EL (cell line): Measurements from ENCODE around the gene FRMD8.
A peak's percentile ranks its signal among the peaks of the same experiment; 100 is the strongest.
"Not testable (repeated sequence)": the region's sequence is repeated elsewhere in the genome, so short reads cannot be mapped to it uniquely, and the experiment has no call there.

Experiments
- DNase-seq: peaks from one replicate; pipeline ENCODE4 v3.0.0-alpha.2; 2016

The FRMD8 gene

DNA sequence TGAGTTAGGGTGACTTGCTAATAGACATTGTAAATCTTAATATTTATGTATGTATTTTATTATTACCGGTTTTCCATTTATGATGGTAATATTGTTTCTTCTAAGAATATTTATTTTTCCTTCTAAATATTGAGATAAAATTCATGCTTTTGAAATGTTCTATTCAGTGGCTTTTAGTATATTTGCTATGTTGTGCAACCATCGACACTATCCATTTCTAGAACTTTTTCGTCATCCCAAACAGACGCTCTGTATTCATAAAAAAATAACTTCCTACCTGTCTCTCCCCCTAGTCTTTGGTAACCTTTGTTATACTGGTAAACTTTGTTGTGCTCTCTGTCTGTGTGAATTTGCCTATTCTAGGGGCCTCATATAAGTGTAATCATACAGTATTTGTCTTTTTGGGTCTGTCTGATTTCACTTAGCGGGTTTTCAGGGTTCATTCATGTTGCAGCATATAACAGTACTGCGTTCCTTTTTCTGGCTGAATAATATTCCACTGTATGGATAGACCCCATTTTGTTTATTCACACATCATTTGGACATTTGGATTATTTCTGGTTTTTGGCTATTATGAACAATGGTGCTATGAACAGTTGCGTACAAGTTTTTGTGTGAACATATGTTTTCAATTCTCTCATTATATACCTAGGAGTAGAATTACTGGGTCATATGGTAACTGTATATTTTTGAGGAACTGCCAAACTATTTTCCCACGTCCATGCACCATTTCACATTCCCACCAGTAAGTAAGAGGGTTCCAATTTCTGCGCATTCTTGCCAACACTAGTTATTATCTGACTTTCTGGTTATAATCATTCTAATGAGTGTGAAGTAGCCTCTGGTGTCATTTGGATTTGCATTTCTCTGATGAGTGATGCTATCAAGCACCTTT is 52.1 kb downstream of the FRMD8 start:
- peak; percentile 5 for DNase-seq

DNA sequence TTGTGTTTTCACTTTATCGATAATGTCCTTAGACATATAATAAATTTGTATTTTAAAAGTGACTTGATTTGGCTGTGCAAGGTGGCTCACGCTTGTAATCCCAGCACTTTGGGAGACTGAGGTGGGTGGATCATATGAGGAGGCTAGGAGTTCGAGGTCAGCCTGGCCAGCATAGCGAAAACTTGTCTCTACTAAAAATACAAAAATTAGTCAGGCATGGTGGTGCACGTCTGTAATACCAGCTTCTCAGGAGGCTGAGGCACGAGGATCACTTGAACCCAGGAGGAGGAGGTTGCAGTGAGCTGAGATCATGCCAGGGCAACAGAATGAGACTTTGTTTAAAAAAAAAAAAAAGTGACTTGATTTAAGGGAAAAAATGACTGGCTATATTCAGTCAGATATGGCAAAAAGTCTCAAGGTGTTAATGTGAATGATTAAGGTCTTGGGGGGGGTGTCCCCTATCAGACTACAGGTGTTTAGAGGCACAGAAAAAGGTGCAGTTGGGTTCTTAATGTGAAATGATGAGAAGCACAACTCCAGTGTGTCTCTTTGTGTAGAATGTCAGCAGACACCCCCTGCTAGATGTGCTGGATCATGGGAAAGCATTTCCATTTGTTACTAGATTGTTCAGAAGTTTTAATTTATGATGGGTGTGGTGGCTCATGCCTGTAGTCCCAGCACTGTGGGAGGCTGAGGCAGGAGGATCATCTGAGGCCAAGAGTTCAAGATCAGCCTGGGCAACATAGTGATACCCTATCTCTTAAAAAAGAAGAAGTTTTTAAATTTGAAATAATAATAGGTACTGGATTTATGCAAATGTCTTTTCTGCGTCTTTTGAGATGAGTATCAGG is 53.1 kb downstream of the FRMD8 start:
- DNase-seq, result peak; percentile 10

DNA sequence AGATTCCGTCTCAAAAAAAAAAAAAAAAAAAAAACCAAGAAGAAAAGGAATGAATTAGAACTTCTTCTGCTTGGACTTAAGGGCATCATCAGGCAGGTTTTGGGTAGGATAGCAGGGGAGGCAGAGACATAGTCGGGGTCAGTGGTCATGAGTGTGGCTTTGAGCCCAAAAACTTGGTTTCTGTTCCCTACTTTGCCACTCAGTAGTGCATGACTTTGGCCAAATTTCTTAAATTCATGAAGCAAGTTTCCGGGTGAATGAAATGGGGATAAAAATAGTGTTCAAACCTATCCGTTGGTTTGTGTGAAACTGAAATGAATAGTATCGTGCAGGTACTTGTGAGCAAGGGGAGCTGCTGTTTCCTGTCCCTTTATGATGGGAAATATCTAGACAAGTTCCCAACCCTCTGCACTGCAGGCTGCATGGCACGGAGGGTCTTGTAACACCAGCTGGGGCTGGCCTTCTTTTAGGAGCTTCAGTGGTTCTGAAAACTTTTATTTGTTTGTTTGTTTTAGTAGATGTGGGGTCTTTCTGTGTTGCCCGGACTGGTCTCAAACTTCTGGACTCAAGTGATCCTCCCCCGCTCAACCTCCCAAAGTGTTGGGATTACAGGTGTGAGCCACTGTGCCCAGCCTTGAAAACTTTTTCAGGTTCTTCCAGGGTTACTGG is 54.5 kb downstream of the FRMD8 start:
- DNase-seq, result peak; percentile 18

DNA sequence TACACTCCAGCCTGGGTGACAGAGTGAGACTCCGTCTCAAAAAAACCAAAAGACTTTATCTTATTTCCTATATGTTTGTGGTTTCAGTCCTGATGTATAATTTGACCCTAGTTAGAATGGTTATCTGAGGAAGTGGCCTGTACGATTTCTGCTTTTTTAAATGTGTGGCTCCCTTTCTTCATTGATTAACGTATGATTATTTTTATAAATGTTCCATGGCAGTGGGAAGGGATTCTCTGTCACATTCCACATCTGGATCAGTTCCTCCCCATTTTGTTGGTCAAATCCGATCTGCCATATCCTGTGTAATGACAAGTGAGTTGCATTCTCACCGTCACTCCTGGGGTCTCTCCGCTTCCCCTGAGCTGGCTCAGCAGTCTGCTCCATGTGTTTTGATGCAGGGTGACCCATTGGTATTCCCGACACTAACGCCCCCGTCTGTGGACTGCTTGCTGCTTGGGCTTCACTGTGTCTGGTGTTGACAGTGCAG is 56.5 kb downstream of the FRMD8 start:
- DNase-seq, result peak; percentile 11

DNA sequence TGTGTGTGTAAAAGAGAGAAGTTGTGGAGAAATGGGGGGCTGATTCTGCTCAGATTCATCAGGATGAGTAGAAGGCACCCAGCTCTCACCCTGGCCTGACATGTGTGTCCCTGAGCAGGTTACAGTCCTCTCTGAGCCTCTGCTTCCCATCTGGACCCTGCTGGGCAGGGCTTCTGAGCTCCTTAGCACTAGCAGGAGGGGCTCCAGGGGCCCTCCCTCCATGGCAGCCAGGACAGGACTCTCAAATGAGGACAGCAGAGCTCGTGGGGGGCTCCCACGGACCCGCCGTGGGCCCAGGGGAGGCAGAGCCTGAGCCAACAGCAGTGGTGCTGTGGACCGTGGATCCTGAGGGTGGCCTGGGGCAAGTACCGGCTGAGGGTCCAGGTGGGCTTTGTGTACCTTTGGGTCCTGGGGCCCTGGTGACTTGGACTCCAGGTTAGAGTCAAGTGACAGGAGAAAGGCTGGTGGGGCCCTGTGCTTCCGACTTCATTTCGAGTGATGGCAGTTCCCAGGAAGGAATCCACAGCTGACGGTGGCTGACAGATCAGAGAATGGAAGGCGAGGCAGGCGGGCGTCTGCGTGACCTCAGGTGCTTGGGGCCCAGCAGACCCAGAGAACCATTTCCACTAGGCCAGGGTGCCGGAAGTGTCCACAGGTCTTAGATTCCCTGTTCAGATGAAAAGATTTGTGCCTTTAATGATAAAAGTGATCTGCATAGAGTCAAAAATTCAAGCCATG is 58.0 kb downstream of the FRMD8 start:
- DNase-seq, result peak; percentile 29

DNA sequence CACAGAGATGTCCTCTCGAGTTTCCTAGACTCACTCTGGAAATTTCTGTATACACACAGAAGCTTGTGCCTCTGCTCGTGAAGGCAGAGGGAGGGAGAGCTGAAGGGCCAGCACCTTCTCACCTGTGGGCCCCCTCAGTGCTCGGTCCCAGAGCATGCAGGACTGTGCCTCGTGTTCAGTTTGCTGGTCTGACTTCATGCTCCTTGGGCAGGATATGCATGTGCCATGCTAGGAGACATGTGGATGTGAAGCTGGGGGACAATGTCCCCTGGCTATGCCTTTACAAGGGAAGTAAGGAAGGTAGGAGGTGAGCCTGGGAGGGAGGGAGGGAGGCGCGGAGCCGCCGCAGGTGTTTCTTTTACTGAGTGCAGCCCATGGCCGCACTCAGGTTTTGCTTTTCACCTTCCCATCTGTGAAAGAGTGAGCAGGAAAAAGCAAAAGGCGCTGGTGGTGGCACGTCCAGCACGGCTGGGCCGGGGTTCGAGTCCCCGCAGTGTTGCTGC is 58.7 kb downstream of the FRMD8 start:
- DNase-seq, result peak; percentile 26

DNA sequence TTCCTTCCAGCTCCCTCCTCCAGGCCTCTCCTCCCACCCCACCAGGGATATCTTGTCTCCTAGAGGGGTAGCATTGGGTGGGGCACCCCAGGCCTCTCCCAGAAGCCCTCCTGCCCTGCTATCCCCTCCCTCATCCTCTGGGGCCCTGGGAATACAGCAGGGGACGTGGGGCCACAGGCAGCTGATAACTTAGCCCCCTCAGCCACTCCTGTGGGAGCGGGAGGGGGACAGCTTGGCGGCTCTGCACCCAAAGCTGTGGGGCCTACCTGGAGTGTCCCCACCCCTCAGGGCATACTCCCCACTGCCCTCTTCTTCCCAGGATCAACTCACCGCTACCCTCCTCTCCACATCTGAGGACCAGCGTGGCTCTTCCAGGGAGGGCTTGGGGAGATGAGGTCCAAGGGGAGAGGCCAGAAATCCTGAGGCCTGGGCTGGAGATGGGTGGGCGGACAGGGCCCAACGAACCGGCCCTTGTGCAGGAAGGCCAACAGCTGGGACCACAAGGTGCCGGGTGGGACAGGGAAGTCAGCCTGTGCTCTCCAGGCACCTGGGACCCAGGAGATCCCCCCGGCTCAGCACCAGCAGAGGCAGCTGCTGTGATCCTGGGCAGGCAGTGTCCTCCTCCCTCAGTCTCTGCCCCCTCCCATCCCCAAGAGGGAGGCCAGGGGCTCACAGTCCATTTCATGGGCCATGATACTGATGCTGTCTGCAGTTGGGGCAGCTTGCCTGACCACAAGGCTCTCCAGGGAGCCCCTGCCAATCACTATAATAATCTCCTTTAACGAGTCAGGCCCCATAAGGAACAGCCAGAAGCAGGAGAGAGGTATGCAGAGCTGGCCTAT is 59.4 kb downstream of the FRMD8 start:
- no peak for DNase-seq

DNA sequence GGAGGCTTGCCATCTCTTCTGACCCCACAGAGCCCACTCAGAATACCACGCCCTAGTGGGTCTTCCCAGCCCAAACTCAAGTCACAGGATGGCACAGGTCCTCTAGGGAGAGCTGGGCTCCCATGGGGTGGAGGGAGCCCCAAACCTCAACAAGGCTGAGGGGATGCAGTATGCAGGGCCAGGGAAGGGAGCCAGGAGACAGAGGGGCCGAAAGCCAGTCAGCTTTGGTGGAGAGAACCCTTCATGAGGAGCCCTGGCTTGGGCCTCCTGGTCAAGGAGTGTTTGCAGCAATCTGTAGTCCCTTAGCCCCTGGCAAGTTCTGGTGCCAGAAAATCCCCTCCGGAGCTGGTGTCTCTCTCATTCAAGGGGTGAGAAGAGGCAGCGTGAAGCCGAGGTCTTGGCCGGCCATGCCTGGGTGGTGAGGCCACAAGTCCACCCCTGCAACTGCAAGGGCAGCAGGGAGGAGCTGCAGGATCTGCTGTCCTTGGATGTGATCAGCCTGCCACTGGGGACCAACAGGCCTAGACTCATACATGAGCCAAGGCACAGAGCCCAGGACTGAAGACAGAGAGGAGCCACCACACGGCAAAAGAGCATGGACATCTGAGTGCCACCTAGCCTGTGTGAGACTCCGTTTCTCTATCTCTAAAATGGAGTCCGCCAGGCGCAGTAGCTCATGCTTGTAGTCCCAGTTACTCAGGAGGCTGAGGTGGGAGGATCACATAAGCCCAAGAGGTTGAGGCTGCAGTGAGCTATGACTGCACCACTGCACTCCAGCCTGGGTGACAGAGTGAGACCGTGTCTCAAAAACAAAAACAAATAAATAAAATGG is 60.2 kb downstream of the FRMD8 start:
- DNase-seq, result peak; percentile 43

DNA sequence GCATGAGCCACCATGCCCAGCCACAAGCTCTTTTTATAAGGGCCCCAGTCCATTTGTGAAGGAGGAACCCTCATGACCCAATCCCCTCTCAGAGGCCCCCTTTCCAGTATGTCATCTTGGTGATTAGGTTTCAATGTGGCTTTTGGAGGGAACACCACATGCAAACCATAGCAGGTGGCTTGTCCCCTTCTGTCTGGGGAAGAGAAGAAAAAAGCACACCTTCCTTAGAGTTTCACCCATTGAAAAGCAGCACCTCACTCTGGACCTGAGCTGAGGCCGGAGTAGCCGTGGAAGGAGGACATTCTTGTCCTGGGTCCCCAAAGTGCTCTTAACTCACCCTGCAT is 61.6 kb downstream of the FRMD8 start:
- DNase-seq, result peak; percentile 8

DNA sequence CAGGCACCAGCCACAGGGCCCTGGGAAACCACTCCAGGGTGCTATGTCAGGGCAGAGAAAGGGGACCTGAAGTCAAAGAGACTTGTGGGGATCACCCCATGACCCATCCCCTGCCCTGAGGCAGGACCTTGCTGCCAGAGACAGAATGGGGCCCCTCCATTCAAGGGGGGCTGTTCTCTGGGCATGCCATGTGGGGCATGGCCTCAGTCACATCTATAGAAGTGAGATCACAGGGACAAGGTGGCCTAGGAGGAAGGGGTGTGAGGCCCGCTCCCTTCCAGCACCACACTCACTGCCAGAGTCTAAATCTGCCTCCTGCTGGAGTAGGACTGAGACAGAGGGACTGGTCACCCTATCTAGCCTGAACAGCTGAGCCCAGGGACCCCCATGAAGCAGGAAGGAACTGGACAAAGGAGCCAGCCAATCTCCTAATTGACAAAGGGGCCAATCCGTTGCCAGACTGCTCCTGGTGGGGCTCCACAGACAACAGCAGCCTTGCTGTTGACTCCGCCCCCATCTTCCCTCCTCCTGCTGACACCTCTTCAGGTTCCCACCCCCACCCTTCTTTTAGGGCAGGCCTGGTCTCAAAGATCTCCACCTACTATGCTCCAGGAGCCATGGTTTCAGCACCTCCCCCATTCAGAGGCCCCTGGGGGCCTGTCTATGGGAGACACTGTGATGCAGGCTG is 62.1 kb downstream of the FRMD8 start:
- DNase-seq, result peak; percentile 25

DNA sequence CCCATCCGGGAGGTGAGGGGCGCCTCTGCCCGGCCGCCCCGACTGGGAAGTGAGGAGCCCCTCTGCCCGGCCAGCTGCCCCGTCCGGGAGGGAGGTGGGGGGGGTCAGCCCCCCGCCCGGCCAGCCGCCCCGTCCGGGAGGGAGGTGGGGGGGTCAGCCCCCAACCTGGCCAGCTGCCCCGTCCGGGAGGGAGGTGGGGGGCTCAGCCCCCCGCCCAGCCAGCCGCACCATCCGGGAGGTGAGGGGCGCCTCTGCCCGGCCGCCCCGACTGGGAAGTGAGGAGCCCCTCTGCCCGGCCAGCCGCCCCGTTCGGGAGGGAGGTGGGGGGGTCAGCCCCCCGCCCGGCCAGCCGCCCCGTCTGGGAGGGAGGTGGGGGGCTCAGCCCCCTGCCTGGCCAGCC is 64.9 kb downstream of the FRMD8 start:
- DNase-seq, result not testable (repeated sequence)

DNA sequence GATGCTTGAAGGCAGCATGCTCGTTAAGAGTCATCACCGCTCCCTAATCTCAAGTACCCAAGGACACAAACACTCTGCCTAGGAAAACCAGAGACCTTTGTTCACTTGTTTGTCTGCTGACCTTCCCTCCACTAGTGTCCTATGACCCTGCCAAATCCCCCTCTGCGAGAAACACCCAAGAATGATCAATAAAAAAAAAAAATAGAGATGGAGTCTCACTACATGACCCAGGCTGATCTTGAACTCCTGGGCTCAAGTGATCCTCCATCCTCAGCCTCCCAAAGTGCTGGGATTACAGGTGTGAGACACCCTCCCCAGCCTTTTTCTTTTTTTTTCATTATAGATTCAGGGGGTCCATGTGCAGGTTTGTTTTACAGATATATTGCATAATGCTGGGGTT is 65.8 kb downstream of the FRMD8 start:
- DNase-seq, result not testable (repeated sequence)

DNA sequence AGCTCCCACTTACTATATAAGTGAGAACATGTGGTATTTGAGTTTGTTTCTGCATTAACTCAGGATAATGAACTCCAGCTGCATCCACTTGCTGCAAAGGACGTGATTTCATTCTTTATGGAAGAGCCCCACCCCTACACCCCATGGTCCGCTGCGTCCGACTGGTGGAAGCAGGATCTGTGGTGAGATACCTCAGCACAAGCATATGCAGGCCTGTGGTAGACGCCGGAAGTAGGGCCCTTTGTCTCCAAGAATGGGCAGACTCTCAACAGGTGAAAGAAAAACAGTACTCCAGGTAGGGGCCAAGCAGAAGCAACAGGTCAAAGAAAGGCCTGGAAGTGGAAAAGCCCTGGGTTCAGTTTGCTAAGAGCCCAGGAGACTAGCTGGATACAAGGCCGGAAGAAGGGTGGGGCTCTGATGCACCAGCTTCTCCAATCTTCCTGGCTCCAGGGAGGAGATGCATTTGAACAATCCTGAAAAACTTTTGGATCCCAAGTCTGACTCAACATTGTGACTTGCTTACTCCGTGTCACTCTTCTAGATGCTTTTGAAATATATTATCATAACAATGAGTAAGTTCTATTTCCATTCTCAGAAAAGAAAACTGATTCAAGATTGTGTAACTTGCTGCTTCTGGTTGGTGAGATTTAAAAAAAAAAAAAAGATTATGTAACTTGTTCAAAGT is 66.5 kb downstream of the FRMD8 start:
- DNase-seq, result peak; percentile 89

DNA sequence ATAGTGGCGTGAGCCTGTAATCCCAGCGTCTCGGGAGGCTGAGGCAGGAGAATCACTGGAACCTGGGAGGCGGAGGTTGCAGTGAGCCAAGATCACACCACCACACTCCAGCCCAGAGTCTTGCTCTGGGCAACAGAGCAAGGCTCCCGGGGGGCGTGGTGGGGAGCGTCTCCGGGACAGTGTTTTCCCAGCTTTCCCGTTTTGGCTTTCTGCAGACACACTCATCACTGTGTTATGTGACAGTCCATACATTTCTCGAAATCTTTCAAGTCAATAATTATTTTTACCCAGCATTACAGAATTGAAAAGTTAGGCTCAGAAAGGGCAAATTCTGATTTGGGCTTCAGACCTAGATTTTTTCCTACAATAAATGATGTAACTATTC is 67.9 kb downstream of the FRMD8 start:
- peak; percentile 70 for DNase-seq

DNA sequence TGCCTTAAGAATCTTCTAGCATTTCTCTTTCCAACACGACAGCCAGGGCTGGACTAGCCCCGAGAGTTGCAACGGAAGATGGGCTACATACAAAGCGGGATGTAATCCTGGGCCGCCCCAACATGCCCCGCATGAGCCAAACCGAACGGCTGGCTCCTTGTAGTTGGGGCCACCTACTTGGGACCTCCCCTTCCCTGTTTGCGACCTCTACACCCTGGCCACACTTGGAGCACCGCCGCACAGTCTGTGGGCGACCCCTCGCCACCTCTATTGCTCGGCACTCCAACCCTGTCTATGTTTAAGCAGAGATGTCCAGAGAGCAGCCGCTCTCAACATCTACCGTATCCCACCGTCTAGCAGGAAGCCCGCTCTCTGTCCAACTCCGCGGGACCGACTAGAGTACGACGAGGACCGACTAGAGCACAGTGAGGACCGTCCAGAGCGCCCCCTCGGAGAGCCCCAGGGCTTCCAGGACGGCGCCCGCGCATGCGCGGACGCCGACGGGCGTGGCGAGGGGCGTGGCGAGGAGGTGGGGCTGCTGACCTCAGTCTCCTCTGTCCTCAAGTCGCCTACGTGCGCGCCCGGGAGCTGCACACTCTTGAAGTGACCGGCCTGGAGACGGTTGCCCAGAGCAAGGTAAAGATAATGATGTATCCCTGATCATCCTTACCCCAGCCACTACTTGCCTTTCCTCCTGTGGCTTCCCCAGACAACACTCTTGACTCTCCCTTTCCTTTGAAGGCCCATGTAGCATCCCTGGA is 68.4 kb downstream of the FRMD8 start:
- peak; percentile 85 for DNase-seq

DNA sequence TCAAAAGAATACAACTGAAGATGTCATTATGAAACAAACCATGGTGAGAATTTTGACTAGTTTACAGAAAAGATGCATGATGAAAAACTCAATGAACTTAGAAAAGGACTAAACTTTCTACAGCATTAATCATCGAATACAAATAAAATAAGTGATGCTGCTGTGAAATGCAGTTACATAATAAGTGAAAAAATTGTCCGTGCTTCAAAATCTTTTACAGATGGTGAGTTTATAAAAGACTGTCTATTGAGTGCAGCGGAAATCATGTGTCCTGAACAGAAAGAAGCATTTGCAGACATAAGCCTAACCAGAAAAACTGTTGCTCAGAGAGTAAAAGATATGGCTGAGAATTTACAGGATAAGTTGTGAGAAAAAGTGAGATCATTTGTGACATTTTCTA is 70.0 kb downstream of the FRMD8 start:
- peak; percentile 6 for DNase-seq

DNA sequence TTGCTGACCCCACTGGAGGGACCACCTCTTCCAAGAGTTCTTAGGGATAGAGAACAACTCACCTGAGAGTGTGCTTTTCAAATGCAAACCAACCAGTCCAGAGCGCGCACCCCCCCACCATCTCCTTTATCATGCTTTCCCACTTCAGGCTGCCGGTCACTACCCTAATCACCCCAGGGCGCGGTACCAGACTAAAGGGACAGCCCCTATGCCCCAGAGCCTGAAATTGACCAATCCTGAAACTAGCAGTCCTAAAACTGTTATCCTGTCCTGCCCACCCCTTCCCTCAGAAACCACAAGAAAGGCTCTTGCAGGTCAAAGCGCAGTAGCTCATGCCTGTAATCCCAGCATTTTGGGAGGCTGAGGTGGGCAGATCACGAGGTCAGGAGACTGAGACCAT is 73.1 kb downstream of the FRMD8 start:
- no peak for DNase-seq
